ENCODE measurements around the gene SLC26A4. TPM values are rescaled to one million over a fixed set of nuclear protein-coding genes. Genes with fewer than 3 reads are reported as not detected.

The SLC26A4 gene
- total and polyA plus RNA-seq, 9 of the 15 experiments (the other 6 are each of a cell fraction or from before 2014, with no cell fraction given): 0.09 to 1.2 (median 0.33) TPM

GRCh38 chr7:107703872-107704271 is 43.2 kb downstream of the SLC26A4 start (continued):
- TF ChIP-seq ZNF398 (CRISPR knock-in tag; IDR thresholded peaks at IDR 0.05) (no peak), HOXB6 (CRISPR knock-in tag; IDR thresholded peaks at IDR 0.05; ENCODE audit: borderline replicate concordance) (no peak), FOXP1 (CRISPR knock-in tag; IDR thresholded peaks at IDR 0.05) (no peak), RBFOX2 (IDR thresholded peaks at IDR 0.05; ENCODE audit: low read depth, low read length) (no peak), ZNF561 (CRISPR knock-in tag; conservative IDR thresholded peaks at IDR 0.05) (no peak), NCOA6 (IDR thresholded peaks at IDR 0.05) (no peak), ZNF764 (CRISPR knock-in tag; IDR thresholded peaks at IDR 0.05; ENCODE audit: low read depth) (no peak), SIRT6 (IDR thresholded peaks at IDR 0.05; ENCODE audit: low read depth, low read length) (no peak), PML (IDR thresholded peaks at IDR 0.05; ENCODE audit: low read length) (no peak), TCF3 (CRISPR knock-in tag; IDR thresholded peaks at IDR 0.05) (no peak), ZNF324 (CRISPR knock-in tag; IDR thresholded peaks at IDR 0.05) (no peak), SP2 (IDR thresholded peaks at IDR 0.05; ENCODE audit: extremely low read depth, low read depth, low read length, poor library complexity, severe bottlenecking) (no peak), NR2C1 (IDR thresholded peaks at IDR 0.05) (no peak), NR2C1 (tag; IDR thresholded peaks at IDR 0.05) (no peak)
- TF ChIP-seq, protein P1, sequence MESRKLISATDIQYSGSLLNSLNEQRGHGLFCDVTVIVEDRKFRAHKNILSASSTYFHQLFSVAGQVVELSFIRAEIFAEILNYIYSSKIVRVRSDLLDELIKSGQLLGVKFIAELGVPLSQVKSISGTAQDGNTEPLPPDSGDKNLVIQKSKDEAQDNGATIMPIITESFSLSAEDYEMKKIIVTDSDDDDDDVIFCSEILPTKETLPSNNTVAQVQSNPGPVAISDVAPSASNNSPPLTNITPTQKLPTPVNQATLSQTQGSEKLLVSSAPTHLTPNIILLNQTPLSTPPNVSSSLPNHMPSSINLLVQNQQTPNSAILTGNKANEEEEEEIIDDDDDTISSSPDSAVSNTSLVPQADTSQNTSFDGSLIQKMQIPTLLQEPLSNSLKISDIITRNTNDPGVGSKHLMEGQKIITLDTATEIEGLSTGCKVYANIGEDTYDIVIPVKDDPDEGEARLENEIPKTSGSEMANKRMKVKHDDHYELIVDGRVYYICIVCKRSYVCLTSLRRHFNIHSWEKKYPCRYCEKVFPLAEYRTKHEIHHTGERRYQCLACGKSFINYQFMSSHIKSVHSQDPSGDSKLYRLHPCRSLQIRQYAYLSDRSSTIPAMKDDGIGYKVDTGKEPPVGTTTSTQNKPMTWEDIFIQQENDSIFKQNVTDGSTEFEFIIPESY (CRISPR knock-in tag; IDR thresholded peaks at IDR 0.05): no peak
